ENCODE measurements around the gene ZNF532.

The ZNF532 gene

DNA sequence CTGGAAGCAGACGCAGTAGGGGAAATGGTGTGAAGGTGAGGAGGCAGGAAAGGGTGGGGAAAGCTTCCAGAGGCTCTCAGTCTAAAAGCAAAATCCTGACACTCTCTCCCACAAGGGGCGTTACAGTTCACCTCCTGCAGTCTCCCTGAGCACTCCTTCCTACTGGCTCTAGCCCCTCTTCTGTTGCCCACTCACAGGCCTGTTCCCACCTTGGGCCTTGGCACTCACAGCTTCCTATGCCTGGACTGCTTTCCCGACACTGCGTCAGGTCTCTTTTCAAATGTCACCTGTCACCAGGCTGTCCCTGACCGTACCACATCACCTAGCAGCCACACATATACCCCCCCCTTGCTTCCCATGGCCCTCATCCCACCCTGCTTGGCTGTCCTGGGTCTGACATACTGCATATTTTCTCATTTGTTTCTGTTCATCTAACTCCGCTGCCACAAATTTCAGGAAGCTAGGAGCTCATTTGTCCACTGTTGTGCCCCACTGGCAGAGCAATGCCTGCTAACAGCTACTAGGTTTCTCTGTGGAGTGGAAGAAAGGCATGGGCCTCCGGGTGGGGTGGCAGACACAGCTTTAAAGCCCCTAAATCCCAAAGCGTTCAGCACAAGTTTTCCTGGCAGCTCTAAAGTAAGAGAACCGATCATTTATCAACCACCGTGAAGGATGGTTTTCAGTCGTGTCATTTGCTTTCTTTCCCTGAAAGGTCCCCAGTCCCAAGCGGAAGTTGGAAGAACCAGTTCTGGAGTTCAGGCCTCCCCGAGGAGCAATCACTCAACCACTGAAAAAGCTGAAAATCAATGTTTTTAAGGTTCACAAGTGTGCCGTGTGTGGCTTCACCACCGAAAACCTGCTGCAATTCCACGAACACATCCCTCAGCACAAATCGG, 118.8 kb downstream of the ZNF532 start:
- no peak for DNase-seq

GRCh38 chr18:58988600-58988999, 123.9 kb downstream of the ZNF532 start:
- no peak for DNase-seq

- no peak for DNase-seq
Measured at GRCh38 chr18:58989184-58989759, 124.6 kb downstream of the ZNF532 start.

DNA sequence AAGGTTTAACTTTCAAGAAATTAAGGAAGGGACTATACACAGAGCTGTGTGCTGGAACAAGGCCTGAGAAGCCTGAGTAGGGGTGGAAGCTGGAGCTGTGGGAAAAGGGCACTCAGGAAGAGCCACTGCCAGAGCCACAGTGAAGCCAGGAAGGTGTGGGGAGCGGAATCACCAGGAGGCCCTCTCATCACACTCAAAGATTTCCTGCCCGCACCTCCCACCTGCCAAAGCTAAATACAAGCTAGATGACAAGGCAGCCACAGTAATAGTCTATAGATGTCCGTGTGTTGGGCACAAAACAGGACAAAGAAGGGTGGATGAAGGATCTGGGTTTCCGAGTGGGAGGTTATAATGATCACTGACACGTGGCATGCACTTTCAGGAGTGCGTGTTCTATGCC, 126.0 kb downstream of the ZNF532 start:
- DNase-seq: no peak

DNA sequence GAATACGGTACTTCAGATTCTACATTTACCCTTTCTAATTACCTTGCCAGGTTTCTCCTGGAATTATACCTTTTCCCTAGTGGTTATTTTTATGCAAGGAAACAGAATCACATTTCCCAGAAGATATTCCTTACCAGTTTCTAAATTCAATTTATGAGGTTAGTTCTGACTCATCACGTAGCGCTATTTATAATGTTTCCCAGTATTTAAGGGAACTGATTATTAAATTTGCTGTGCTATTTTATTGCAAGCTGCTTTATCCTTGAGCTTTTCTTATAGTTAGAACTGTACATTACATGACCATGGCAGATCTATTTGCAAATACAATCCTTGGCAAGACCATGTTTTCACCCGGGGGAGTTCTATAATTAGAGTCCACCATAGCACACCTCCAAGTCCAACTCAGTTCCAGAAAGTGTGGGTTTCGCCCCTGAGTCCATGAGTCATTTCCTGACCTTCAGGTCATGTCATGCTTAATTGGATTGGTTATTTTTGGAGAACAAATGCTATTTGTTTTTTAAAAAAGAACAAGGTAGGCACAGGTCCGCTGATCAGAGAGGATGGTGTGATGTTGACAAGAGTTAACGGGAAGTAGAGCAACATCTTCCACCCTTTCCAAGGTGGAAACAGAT, 126.6 kb downstream of the ZNF532 start:
- no peak for DNase-seq

GRCh38 chr18:58992301-58993231, 127.9 kb downstream of the ZNF532 start:
- no peak for DNase-seq

- no peak for DNase-seq
Measured at GRCh38 chr18:58993260-58993659, 128.6 kb downstream of the ZNF532 start.

DNA sequence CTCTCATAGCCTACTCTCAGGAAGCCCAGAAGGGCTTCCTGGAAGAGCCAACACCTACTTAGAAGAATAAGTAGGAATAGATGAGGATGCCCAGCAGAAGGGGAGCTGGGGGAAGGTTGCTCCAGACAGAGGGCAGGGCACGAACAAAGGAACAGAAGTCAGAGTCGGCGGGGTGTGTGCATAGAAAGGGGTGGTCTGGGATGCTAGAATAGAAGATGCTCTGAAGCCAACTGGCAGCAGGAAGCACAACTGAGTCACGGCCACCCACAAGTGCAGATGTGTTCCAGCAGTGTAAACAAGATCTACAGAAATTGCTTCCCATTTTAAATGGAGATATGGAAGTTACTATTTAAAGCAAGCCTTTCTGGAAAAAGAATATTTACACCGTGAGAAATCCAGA, 131.0 kb downstream of the ZNF532 start:
- no peak for DNase-seq

DNA sequence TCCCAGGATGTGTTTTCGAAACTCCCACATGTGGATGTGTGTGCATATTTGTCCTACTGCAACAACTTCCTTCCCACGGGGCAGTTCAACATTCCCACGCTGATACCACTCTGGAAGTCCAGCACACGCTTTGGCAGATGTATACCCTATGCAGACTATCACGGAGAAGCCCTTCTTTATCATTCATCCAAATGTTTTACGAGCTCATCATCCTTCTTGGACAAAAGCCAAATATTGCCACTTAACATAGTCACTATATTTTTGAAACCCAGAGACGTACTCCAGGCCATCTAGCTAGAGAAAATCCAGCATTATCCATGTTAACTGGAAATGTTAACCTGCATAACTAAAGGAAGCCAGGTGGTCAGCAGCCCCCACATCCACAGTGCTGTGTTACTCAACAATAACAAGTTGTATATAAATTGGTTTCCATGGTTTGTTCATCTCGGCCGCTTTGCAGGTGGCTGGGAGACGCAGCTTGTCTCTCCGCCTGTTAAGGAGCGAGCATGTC, 131.5 kb downstream of the ZNF532 start:
- no peak for DNase-seq

DNA sequence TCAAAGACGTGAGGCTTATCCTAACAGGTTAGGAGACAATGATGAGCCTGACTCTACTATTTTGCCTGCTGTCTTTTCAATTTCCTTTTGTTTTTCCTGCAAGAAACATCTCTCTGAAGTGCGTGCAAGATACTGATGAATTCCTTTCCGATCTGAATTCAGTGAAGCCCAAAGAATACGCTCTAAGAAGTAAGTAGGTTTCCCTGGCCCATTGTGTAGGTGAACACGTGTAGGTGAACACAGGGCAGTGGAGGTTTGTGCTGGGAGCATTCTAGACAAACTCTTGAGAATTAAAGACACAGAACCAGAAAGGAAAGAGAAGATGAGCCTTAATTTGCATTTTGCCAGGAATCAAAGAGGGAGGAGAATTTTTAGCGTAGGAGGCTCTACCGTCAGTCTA, 132.0 kb downstream of the ZNF532 start:
- DNase-seq: no peak

DNA sequence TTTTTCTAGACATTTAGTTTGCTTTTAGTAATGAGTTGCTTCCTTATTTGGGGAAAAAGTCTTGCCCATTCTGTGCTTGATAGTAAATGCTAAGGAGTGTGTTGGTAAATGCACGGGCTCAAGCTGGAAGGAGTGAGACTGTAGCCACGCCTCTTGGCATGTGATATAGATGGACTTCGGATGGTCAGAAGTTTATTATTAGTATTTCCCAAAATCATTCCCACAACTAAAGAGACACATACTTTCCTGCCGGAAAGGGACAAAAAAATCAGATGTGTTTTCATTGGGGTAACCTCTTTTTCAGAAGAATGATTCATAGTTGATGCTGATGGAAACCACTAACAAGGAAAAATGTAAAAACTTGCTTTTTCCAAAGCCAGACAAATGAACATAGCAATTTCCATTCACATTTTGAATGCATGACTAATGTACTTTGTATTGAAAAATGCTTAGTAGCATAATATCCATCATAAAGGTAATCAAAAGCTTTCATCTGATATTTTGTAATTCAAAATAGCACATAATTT, 133.2 kb downstream of the ZNF532 start:
- no peak for DNase-seq

DNA sequence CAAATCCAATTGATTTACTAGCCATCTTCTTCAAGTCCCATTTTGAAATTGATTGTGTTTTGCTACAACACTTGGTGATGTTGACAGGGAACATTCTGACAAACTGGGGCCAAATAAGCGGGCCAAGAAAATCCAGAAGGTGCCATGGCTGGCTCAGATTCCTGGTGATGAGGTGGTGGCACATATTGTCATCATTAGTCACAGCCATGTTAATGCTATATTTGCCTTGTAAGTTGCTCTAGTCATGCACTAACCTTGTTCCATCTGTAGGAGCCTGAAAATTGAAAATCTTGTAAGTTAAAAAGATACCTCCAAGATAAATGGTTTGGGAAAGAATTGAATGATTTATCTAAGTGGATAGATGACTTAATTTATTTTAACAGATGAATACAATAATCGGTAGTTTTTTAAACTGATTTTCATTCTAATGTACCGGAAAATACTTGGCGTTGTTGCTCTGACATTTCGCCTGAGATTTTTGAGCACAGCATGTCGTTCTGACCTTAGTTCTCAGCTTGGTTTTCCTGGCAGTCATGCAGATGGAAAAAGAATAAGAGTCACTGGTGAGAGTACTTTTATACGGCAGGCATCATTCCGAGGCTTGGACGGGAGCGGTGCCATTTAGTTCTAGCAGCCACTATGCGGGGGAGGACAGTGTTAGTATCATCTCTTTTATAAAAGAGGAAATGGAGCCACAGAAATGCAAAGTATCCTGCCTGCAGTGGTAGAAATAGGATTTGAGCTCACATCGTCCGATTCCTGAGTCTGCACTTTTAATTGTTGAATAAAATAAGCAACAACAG, 133.9 kb downstream of the ZNF532 start:
- no peak for DNase-seq

GRCh38 chr18:59001166-59001565, 136.5 kb downstream of the ZNF532 start:
- DNase-seq: no peak

DNA sequence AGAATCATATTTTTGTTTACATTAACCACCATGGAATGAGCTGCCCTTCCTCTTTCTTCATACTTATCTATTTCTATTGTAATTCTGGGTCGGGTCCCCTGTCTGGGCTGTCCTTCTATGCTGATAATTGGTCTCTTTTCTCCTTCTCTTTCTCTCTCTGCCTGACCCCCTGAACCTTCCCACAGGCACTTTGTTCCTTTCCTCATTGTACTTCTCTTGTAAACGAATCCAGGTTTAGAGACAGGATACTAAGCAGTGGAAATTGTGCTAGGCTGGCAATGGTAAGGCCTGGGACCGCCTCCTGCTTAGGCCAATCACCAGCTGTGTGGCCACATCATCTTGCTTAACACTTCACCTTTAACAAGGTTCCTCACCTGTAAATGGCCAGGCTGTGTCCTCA, 137.0 kb downstream of the ZNF532 start:
- DNase-seq: no peak

GRCh38 chr18:59002974-59003594, 138.4 kb downstream of the ZNF532 start:
- no peak for DNase-seq

- no peak for DNase-seq
Measured at GRCh38 chr18:59005262-59005661, 140.6 kb downstream of the ZNF532 start.

- DNase-seq: no peak
Measured at GRCh38 chr18:59006461-59007067, 141.9 kb downstream of the ZNF532 start.

- DNase-seq: no peak
Measured at GRCh38 chr18:59008302-59008974, 143.8 kb downstream of the ZNF532 start.

DNA sequence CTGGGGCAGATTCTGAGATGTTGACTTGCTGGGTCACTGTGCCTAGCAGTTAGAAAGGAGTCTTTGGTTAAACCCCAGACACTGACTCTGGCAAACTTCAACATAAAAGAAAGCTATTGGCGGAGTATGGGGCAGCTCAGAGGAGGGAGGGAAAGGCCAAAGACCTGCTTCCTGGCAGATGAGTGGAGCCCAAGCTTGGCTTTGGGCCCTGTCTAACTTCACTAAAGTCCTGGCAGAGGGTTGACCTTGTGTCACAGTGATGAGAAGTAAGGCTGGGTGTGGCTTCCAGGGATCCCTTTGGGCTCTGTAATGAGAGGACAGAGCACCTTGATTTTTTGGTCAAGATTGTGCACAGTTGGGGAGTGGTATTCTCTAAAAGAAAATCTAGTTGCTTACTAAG, 145.2 kb downstream of the ZNF532 start:
- DNase-seq: no peak

GRCh38 chr18:59011289-59011688, 146.6 kb downstream of the ZNF532 start:
- DNase-seq: no peak

Measured in NCI-H1105 (cell line).